WTC11 (cell line): ENCODE measurements around the gene CHML. TPM values are rescaled to one million over a fixed set of nuclear protein-coding genes. Genes with fewer than 3 reads are reported as not detected.

Experiments
- ATAC-seq: fragments of 200-7000 bp; cut with Tn5 transposase; 2 replicates; pipeline ENCODE4 v1.10.0; 2021; ENCODE audit warnings: mild to moderate bottlenecking, moderate library complexity
- CTCF ChIA-PET: fragments of 300-600 bp; sonication (Branson Sonifier 250); formaldehyde crosslinking; loops from one replicate; lab custom pipeline; 2021; ENCODE audit warnings: antibody characterized with exemption; lab: Charles Lee
- POLR2A ChIA-PET: fragments of 350-600 bp; sonication (Branson Sonifier 250); formaldehyde crosslinking; loops from one replicate; lab custom pipeline; 2021; ENCODE audit warnings: antibody characterized with exemption; lab: Charles Lee
- DNase-seq: peaks from one replicate; pipeline ENCODE4 v3.0.0; 2021; ENCODE audit warnings: low spot score
- H3K27ac Mint-ChIP-seq: 2 replicates; pipeline ENCODE4 v1.8.0; 2021; ENCODE audit warnings: mixed read lengths
- H3K27me3 Mint-ChIP-seq: 2 replicates; pipeline ENCODE4 v1.8.0; 2021; ENCODE audit warnings: low read depth, mild to moderate bottlenecking, moderate library complexity, mixed read lengths
- H3K36me3 Mint-ChIP-seq: 2 replicates; pipeline ENCODE4 v1.8.0; 2021; ENCODE audit warnings: mixed read lengths
- H3K4me1 Mint-ChIP-seq: 2 replicates; pipeline ENCODE4 v1.8.0; 2022; ENCODE audit warnings: mixed read lengths
- H3K4me3 Mint-ChIP-seq: 2 replicates; pipeline ENCODE4 v1.8.0; 2021; ENCODE audit warnings: mild to moderate bottlenecking, moderate library complexity, mixed read lengths
- H3K9me3 Mint-ChIP-seq: 2 replicates; pipeline ENCODE4 v1.8.0; 2021; ENCODE audit warnings: mixed read lengths
- EMX1 ChIP-seq: fragments of 250-450 bp; sonication (Bioruptor Pico); IDR thresholded peaks from 2 replicates; pipeline ENCODE4 v1.8.0; 2021; ENCODE audit warnings: mild to moderate bottlenecking
- HMGA2 ChIP-seq: fragments of 250-450 bp; sonication (Bioruptor Pico); IDR thresholded peaks from 2 replicates; pipeline ENCODE4 v1.4.0; 2021; ENCODE audit warnings: mild to moderate bottlenecking, moderate library complexity
- JAZF1 ChIP-seq: fragments of 250-450 bp; sonication (Bioruptor Pico); IDR thresholded peaks from 2 replicates; pipeline ENCODE4 v1.9.0; 2021; ENCODE audit warnings: moderate library complexity, mild to moderate bottlenecking, inconsistent platforms
- KAT7 ChIP-seq: sonication (generic); formaldehyde crosslinking; IDR thresholded peaks from 2 replicates; pipeline ENCODE4 v1.8.1; 2023; ENCODE audit warnings: missing genetic modification reagents, mild to moderate bottlenecking, borderline replicate concordance
- TCF7 ChIP-seq: sonication (generic); formaldehyde crosslinking; IDR thresholded peaks from 2 replicates; pipeline ENCODE4 v1.8.0; 2022; ENCODE audit warnings: mild to moderate bottlenecking, low read depth, missing genetic modification reagents, moderate library complexity
- TEAD1 ChIP-seq: sonication (generic); formaldehyde crosslinking; IDR thresholded peaks from 2 replicates; pipeline ENCODE4 v1.8.0; 2022; ENCODE audit warnings: mild to moderate bottlenecking, missing genetic modification reagents
- ZNF219 ChIP-seq: sonication (generic); formaldehyde crosslinking; IDR thresholded peaks from 2 replicates; pipeline ENCODE4 v1.8.0; 2023; ENCODE audit warnings: missing genetic modification reagents, mild to moderate bottlenecking, borderline replicate concordance
- ZNF396 ChIP-seq: fragments of 250-450 bp; sonication (Bioruptor Pico); IDR thresholded peaks from 2 replicates; pipeline ENCODE4 v1.8.0; 2021; ENCODE audit warnings: mild to moderate bottlenecking, moderate library complexity, borderline replicate concordance
- ZNF423 ChIP-seq: fragments of 250-450 bp; sonication (Bioruptor Pico); IDR thresholded peaks from 2 replicates; pipeline ENCODE4 v2.1.2; 2022; ENCODE audit warnings: mild to moderate bottlenecking, moderate library complexity
- total RNA-seq: library from RNA; stranded (reverse); gene quantifications from 3 replicates; pipeline ENCODE4 v1.2.3, GENCODE V29; 2021
- TF ChIP-seq, protein P1 (sequence below): sonication (generic); formaldehyde crosslinking; IDR thresholded peaks from 2 replicates; pipeline ENCODE4 v1.8.1; 2023; ENCODE audit warnings: mild to moderate bottlenecking, moderate library complexity, missing genetic modification reagents
- TF ChIP-seq, protein P2 (sequence below): sonication (generic); formaldehyde crosslinking; IDR thresholded peaks from 2 replicates; pipeline ENCODE4 v1.8.0; 2022; ENCODE audit warnings: mild to moderate bottlenecking, missing genetic modification reagents
- TF ChIP-seq, protein P3 (sequence below): sonication (generic); formaldehyde crosslinking; IDR thresholded peaks from 2 replicates; pipeline ENCODE4 v1.8.1; 2022; ENCODE audit warnings: low read depth, mild to moderate bottlenecking, moderate library complexity, missing genetic modification reagents, borderline replicate concordance
- TF ChIP-seq, protein P4 (sequence below): sonication (generic); formaldehyde crosslinking; conservative IDR thresholded peaks from 2 replicates; pipeline ENCODE4 v1.8.1; 2023; ENCODE audit warnings: mild to moderate bottlenecking, low read depth, missing genetic modification reagents, moderate library complexity
- TF ChIP-seq, protein P5 (sequence below): fragments of 250-450 bp; sonication (Bioruptor Pico); IDR thresholded peaks from 2 replicates; pipeline ENCODE4 v1.9.0; 2021; ENCODE audit warnings: mild to moderate bottlenecking, borderline replicate concordance
- TF ChIP-seq, protein P6 (sequence below): sonication (generic); formaldehyde crosslinking; IDR thresholded peaks from 2 replicates; pipeline ENCODE4 v1.8.0; 2022; ENCODE audit warnings: mild to moderate bottlenecking, missing genetic modification reagents
- TF ChIP-seq, protein P7 (sequence below): sonication (generic); formaldehyde crosslinking; IDR thresholded peaks from 2 replicates; pipeline ENCODE4 v1.8.0; 2023; ENCODE audit warnings: missing genetic modification reagents, mild to moderate bottlenecking, borderline replicate concordance

Gene CHML
- total RNA-seq, 1 experiment from 2014 or later: 53.5 TPM

DNA sequence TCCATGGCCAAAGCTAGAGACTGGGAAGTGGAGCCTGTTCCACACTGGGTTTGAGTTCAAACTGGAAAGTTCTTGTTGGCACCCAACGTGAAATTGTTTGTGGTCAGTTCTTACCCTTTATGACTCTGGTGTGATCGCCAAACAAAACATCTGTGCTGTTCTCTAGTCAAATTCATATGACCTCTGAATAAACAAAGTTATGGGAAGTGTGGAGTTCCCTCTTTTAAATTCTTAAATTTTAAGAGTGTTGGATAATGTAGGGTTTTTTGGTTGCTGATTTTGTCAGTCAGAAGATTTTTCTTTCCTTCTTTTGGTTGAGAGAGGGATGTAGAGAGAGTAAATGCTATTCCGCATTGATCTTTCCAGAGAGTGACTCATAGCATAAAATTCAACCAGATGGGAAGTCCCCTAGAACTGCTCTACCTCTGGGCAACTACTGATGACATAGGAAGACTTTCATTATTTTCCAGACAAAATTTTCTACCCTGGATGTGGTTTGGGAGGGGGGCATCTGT, 36.4 kb downstream of the CHML start (continued):
- TF ChIP-seq, protein P1, sequence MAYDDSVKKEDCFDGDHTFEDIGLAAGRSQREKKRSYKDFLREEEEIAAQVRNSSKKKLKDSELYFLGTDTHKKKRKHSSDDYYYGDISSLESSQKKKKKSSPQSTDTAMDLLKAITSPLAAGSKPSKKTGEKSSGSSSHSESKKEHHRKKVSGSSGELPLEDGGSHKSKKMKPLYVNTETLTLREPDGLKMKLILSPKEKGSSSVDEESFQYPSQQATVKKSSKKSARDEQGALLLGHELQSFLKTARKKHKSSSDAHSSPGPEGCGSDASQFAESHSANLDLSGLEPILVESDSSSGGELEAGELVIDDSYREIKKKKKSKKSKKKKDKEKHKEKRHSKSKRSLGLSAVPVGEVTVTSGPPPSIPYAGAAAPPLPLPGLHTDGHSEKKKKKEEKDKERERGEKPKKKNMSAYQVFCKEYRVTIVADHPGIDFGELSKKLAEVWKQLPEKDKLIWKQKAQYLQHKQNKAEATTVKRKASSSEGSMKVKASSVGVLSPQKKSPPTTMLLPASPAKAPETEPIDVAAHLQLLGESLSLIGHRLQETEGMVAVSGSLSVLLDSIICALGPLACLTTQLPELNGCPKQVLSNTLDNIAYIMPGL: no peak
- no peak for TF ChIP-seq ZNF219 (CRISPR knock-in tag)
- TF ChIP-seq ZNF396 (CRISPR knock-in tag): no peak

DNA sequence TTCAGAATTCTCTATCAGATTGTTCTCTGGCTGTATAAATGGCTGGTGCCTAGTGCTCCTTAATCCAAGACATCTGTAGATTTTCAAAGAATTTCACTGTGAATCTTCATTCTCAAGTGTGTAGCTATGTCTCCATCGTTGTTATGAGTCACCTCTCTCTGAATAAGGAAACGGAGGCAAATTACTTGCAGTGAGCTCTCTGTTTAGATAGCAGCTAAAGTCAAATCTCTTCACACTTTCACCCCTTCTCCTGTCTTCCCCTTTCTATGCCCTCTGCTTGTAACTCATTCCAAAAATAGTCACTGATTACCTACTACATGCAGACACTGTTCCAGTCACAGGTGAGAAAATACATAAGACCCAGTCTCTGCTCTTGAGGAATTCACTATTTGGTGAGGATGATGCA, 39.7 kb downstream of the CHML start:
- POLR2A ChIA-PET: no interaction called here
- Mint-ChIP-seq H3K27me3 (no peaks in the 10 kb centered on the region), H3K4me1 (no peaks in the 10 kb centered on the region), H3K36me3 (peaks cover 9% of the 10 kb centered on the region; the same call in 1 of the 2 replicates), H3K9me3 (no peaks in the 10 kb centered on the region), H3K4me3 (no peak overlapping the region)
- DNase-seq (no peak), ATAC-seq (no peak)
- TF ChIP-seq, protein P2, sequence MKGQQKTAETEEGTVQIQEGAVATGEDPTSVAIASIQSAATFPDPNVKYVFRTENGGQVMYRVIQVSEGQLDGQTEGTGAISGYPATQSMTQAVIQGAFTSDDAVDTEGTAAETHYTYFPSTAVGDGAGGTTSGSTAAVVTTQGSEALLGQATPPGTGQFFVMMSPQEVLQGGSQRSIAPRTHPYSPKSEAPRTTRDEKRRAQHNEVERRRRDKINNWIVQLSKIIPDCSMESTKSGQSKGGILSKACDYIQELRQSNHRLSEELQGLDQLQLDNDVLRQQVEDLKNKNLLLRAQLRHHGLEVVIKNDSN: no peak
- TF ChIP-seq TCF7 (CRISPR knock-in tag) (no peak), KAT7 (CRISPR knock-in tag) (no peak), JAZF1 (no peak), TEAD1 (no peak), EMX1 (no peak), HMGA2 (CRISPR knock-in tag) (no peak), ZNF219 (CRISPR knock-in tag) (no peak), ZNF423 (no peak)
- TF ChIP-seq, protein P3, sequence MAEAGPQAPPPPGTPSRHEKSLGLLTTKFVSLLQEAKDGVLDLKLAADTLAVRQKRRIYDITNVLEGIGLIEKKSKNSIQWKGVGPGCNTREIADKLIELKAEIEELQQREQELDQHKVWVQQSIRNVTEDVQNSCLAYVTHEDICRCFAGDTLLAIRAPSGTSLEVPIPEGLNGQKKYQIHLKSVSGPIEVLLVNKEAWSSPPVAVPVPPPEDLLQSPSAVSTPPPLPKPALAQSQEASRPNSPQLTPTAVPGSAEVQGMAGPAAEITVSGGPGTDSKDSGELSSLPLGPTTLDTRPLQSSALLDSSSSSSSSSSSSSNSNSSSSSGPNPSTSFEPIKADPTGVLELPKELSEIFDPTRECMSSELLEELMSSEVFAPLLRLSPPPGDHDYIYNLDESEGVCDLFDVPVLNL (CRISPR knock-in tag): no peak
- TF ChIP-seq, protein P4, sequence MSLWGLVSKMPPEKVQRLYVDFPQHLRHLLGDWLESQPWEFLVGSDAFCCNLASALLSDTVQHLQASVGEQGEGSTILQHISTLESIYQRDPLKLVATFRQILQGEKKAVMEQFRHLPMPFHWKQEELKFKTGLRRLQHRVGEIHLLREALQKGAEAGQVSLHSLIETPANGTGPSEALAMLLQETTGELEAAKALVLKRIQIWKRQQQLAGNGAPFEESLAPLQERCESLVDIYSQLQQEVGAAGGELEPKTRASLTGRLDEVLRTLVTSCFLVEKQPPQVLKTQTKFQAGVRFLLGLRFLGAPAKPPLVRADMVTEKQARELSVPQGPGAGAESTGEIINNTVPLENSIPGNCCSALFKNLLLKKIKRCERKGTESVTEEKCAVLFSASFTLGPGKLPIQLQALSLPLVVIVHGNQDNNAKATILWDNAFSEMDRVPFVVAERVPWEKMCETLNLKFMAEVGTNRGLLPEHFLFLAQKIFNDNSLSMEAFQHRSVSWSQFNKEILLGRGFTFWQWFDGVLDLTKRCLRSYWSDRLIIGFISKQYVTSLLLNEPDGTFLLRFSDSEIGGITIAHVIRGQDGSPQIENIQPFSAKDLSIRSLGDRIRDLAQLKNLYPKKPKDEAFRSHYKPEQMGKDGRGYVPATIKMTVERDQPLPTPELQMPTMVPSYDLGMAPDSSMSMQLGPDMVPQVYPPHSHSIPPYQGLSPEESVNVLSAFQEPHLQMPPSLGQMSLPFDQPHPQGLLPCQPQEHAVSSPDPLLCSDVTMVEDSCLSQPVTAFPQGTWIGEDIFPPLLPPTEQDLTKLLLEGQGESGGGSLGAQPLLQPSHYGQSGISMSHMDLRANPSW (CRISPR knock-in tag): no peak
- TF ChIP-seq, protein P5, sequence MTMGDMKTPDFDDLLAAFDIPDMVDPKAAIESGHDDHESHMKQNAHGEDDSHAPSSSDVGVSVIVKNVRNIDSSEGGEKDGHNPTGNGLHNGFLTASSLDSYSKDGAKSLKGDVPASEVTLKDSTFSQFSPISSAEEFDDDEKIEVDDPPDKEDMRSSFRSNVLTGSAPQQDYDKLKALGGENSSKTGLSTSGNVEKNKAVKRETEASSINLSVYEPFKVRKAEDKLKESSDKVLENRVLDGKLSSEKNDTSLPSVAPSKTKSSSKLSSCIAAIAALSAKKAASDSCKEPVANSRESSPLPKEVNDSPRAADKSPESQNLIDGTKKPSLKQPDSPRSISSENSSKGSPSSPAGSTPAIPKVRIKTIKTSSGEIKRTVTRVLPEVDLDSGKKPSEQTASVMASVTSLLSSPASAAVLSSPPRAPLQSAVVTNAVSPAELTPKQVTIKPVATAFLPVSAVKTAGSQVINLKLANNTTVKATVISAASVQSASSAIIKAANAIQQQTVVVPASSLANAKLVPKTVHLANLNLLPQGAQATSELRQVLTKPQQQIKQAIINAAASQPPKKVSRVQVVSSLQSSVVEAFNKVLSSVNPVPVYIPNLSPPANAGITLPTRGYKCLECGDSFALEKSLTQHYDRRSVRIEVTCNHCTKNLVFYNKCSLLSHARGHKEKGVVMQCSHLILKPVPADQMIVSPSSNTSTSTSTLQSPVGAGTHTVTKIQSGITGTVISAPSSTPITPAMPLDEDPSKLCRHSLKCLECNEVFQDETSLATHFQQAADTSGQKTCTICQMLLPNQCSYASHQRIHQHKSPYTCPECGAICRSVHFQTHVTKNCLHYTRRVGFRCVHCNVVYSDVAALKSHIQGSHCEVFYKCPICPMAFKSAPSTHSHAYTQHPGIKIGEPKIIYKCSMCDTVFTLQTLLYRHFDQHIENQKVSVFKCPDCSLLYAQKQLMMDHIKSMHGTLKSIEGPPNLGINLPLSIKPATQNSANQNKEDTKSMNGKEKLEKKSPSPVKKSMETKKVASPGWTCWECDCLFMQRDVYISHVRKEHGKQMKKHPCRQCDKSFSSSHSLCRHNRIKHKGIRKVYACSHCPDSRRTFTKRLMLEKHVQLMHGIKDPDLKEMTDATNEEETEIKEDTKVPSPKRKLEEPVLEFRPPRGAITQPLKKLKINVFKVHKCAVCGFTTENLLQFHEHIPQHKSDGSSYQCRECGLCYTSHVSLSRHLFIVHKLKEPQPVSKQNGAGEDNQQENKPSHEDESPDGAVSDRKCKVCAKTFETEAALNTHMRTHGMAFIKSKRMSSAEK (CRISPR knock-in tag): no peak
- TF ChIP-seq, protein P6, sequence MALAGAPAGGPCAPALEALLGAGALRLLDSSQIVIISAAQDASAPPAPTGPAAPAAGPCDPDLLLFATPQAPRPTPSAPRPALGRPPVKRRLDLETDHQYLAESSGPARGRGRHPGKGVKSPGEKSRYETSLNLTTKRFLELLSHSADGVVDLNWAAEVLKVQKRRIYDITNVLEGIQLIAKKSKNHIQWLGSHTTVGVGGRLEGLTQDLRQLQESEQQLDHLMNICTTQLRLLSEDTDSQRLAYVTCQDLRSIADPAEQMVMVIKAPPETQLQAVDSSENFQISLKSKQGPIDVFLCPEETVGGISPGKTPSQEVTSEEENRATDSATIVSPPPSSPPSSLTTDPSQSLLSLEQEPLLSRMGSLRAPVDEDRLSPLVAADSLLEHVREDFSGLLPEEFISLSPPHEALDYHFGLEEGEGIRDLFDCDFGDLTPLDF (CRISPR knock-in tag): no peak
- TF ChIP-seq, protein P7, sequence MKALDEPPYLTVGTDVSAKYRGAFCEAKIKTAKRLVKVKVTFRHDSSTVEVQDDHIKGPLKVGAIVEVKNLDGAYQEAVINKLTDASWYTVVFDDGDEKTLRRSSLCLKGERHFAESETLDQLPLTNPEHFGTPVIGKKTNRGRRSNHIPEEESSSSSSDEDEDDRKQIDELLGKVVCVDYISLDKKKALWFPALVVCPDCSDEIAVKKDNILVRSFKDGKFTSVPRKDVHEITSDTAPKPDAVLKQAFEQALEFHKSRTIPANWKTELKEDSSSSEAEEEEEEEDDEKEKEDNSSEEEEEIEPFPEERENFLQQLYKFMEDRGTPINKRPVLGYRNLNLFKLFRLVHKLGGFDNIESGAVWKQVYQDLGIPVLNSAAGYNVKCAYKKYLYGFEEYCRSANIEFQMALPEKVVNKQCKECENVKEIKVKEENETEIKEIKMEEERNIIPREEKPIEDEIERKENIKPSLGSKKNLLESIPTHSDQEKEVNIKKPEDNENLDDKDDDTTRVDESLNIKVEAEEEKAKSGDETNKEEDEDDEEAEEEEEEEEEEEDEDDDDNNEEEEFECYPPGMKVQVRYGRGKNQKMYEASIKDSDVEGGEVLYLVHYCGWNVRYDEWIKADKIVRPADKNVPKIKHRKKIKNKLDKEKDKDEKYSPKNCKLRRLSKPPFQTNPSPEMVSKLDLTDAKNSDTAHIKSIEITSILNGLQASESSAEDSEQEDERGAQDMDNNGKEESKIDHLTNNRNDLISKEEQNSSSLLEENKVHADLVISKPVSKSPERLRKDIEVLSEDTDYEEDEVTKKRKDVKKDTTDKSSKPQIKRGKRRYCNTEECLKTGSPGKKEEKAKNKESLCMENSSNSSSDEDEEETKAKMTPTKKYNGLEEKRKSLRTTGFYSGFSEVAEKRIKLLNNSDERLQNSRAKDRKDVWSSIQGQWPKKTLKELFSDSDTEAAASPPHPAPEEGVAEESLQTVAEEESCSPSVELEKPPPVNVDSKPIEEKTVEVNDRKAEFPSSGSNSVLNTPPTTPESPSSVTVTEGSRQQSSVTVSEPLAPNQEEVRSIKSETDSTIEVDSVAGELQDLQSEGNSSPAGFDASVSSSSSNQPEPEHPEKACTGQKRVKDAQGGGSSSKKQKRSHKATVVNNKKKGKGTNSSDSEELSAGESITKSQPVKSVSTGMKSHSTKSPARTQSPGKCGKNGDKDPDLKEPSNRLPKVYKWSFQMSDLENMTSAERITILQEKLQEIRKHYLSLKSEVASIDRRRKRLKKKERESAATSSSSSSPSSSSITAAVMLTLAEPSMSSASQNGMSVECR (CRISPR knock-in tag): no peak
- TF ChIP-seq, all 79 proteins: peak for 0
- no peak overlapping the region for H3K27ac Mint-ChIP-seq
- CTCF ChIA-PET: no interaction called here
